Hypothalamus (tissue), 51 donors: Measurements from ENCODE around the gene OR6C65.

Experiments
- DNase-seq, 51 donors: peaks; one replicate each; lab custom pipeline; 2025; lab: John Stamatoyannopoulos, UW

Gene OR6C65

GRCh38 chr12:55445357-55445756 lies 45.0 kb downstream of the OR6C65 start:
- no peak for DNase-seq

- no peak for DNase-seq
These were observed 46.0 kb downstream of the OR6C65 start for GRCh38 chr12:55446326-55446725.

- no peak for DNase-seq
These were observed 48.5 kb downstream of the OR6C65 start for GRCh38 chr12:55448825-55449224.
